ENCODE data around the gene ITGAL.

ITGAL gene

DNA sequence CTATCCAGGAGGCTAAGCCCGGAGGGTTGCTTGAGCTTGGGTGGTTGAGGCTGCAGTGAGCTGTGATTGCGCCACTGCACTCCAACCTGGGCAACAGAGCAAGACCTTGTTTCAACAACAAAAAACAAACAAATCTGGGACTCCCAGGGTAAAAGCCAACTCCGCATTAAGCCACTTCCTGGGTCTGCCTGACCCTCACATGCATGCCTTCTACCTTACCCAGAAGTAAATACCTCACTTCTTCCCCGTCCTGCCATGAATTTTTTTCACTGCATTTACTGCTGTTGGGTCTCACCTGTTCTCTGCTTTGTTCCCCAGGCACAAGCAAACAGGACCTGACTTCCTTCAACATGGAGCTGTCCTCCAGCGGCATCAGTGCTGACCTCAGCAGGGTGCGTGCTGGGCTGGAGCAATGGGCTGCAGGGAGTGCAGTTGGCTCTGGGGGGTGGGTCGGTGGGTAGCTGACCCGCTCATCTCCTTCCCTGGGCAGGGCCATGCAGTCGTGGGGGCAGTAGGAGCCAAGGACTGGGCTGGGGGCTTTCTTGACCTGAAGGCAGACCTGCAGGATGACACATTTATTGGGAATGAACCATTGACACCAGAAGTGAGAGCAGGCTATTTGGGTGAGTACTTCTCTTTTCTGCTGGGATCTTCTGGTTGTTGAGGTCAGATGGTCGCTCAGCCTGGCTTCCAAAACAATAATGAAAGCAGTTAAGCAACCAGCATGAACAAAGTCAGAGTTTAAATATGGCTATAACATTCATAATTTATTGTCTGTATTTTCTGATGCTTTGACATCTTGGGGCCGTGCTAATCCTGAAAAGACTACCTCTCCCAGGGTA lies 16.4 kb downstream of the ITGAL start:
- TF ChIP-seq, protein P1, sequence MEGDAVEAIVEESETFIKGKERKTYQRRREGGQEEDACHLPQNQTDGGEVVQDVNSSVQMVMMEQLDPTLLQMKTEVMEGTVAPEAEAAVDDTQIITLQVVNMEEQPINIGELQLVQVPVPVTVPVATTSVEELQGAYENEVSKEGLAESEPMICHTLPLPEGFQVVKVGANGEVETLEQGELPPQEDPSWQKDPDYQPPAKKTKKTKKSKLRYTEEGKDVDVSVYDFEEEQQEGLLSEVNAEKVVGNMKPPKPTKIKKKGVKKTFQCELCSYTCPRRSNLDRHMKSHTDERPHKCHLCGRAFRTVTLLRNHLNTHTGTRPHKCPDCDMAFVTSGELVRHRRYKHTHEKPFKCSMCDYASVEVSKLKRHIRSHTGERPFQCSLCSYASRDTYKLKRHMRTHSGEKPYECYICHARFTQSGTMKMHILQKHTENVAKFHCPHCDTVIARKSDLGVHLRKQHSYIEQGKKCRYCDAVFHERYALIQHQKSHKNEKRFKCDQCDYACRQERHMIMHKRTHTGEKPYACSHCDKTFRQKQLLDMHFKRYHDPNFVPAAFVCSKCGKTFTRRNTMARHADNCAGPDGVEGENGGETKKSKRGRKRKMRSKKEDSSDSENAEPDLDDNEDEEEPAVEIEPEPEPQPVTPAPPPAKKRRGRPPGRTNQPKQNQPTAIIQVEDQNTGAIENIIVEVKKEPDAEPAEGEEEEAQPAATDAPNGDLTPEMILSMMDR (conservative IDR thresholded peaks at IDR 0.05): no peak
- no peak for TF ChIP-seq ZFX (IDR thresholded peaks at IDR 0.05)
- peak overlapping the region; percentile 20; the same call in 1 of the 2 replicates for H3K27ac ChIP-seq

DNA sequence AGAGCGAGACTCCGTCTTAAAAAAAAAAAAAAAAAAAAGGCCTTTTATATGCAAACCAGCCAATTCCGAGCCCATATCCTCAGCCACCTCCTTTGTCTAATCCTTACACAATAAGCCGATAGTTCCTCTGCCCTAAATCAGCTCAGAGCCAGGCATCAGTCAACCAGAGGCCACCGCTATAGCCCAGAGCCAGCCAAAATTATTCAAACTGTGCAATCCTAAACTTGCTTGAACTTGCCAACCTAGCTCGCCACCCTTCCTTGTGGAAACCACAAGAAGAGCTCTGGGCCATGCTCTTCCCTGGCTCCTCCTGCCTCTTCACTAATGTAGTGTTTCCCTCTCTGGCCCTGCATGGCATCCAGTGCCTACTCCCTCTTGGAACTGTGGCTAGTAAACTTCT lies 17.7 kb downstream of the ITGAL start:
- TF ChIP-seq, protein P1 (conservative IDR thresholded peaks at IDR 0.05): no peak
- no peak for TF ChIP-seq ZFX (IDR thresholded peaks at IDR 0.05)
- no peak overlapping the region for H3K27ac ChIP-seq

DNA sequence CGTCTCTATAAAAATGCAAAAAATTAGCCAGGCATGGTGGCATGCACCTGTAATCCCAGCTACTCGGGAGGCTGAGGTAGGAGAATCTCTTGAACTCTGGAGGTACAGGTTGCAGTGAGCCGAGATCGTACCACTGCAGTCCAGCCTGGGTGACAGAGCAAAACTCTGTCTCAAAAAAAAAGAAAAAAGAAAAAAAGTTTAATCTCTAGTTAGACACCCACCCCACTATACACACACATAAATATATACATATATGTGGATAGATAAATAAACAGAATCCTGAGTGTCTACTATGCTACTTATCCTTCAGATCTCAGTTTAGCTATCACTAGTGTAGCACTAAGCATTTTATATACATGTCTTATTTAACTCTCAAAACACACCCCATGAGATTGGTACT lies 18.7 kb downstream of the ITGAL start:
- no peak overlapping the region for H3K27ac ChIP-seq
- TF ChIP-seq, protein P1 (conservative IDR thresholded peaks at IDR 0.05): no peak
- no peak for TF ChIP-seq ZFX (IDR thresholded peaks at IDR 0.05)

GRCh38 chr16:30491744-30492308 lies 19.3 kb downstream of the ITGAL start:
- H3K27ac ChIP-seq: no peak overlapping the region

GRCh38 chr16:30493941-30494488 lies 21.5 kb downstream of the ITGAL start:
- H3K27ac ChIP-seq: no peak overlapping the region
- no peak for TF ChIP-seq ZFX (IDR thresholded peaks at IDR 0.05)
- TF ChIP-seq, protein P1 (conservative IDR thresholded peaks at IDR 0.05): no peak

More at GRCh38 chr16:30491744-30492308, 19.3 kb downstream of the ITGAL start:
- no peak for TF ChIP-seq ZFX (IDR thresholded peaks at IDR 0.05)
- TF ChIP-seq, protein P1 (conservative IDR thresholded peaks at IDR 0.05): no peak

- no peak overlapping the region for H3K27ac ChIP-seq
- no peak for TF ChIP-seq ZFX (IDR thresholded peaks at IDR 0.05)
- TF ChIP-seq, protein P1 (conservative IDR thresholded peaks at IDR 0.05): no peak
Measured at GRCh38 chr16:30494709-30495108, 22.2 kb downstream of the ITGAL start.

- TF ChIP-seq, protein P1 (conservative IDR thresholded peaks at IDR 0.05): no peak
- no peak for TF ChIP-seq ZFX (IDR thresholded peaks at IDR 0.05)
- no peak overlapping the region for H3K27ac ChIP-seq
Measured at GRCh38 chr16:30499284-30499683, 26.7 kb downstream of the ITGAL start.
